ENCODE data around the gene C1orf94. TPM values are rescaled to one million over a fixed set of nuclear protein-coding genes. Genes with fewer than 3 reads are reported as not detected.

C1orf94 gene
- total and polyA plus RNA-seq, 2 donors from 2014 or later, result not detected

GRCh38 chr1:34164771-34165391 lies 11.8 kb upstream of the C1orf94 start, which contains the start of gene CSMD2:
Gene CSMD2, minus strand, starts transcription at chr1:34165230. Its CDS starts 133 bp downstream, at chr1:34165097.
- H3K9me3 ChIP-seq (ENCODE audit: control insufficient read depth in 2 of 3, insufficient read depth in 1 of 3, low read length in 3 of 3), result no peaks in the 10 kb centered on the region
- H3K4me1 ChIP-seq (ENCODE audit: control insufficient read depth in 2 of 3, insufficient read depth in 2 of 3, low read depth in 1 of 3, low read length in 3 of 3), result peaks cover 0 to 11% (median 0%) of the 10 kb centered on the region in 3 donors
- H3K36me3 ChIP-seq (ENCODE audit: control insufficient read depth in 2 of 3, insufficient read depth in 3 of 3, low read length in 3 of 3), result no peaks in the 10 kb centered on the region
- peak within 1 kb of the TSS in 1 of 3 donors; percentile 54 for H3K4me3 ChIP-seq (ENCODE audit: low read length in 3 of 3)
- intact Hi-C loops (cut with DNase I), result no loop called here
- DNase-seq (peak; percentile 54 to 80 (median 69)), FAIRE-seq (no peak)
- H3K9ac ChIP-seq (ENCODE audit: low read length in 3 of 3), result no peak within 1 kb of the TSS
- no peak within 1 kb of the TSS for H3K27ac ChIP-seq (ENCODE audit: low read depth in 2 of 2, low read length in 2 of 2)
- peaks cover 49% of the 10 kb centered on the region for H3K27me3 ChIP-seq (ENCODE audit: control insufficient read depth, insufficient read depth, low read length)
- no peak for TF ChIP-seq CTCF (IDR thresholded peaks at IDR 0.05; ENCODE audit: borderline replicate concordance, extremely low read depth, insufficient read depth)

- intact Hi-C loops (cut with DNase I), result no loop called here
Measured at GRCh38 chr1:34165422-34165921, 11.2 kb upstream of the C1orf94 start.

GRCh38 chr1:34166191-34166624 lies 10.5 kb upstream of the C1orf94 start:
- H3K9ac ChIP-seq (ENCODE audit: low read length in 3 of 3), result no peak overlapping the region
- TF ChIP-seq CTCF (IDR thresholded peaks at IDR 0.05; ENCODE audit: borderline replicate concordance, extremely low read depth, insufficient read depth), result no peak
- H3K4me1 ChIP-seq (ENCODE audit: control insufficient read depth in 2 of 3, insufficient read depth in 2 of 3, low read depth in 1 of 3, low read length in 3 of 3), result peaks cover 0 to 11% (median 0%) of the 10 kb centered on the region in 3 donors
- FAIRE-seq (no peak), DNase-seq (peak in 2 of 5 donors; percentile 3 to 48)
- intact Hi-C loops (cut with DNase I), result no loop called here
- H3K27ac ChIP-seq (ENCODE audit: low read depth in 2 of 2, low read length in 2 of 2), result no peak overlapping the region
- H3K36me3 ChIP-seq (ENCODE audit: control insufficient read depth in 2 of 3, insufficient read depth in 3 of 3, low read length in 3 of 3), result no peaks in the 10 kb centered on the region
- no peak overlapping the region for H3K4me3 ChIP-seq (ENCODE audit: low read length in 3 of 3)
- no peaks in the 10 kb centered on the region for H3K9me3 ChIP-seq (ENCODE audit: control insufficient read depth in 2 of 3, insufficient read depth in 1 of 3, low read length in 3 of 3)
- H3K27me3 ChIP-seq (ENCODE audit: control insufficient read depth, insufficient read depth, low read length), result peaks cover 52% of the 10 kb centered on the region

More at GRCh38 chr1:34165422-34165921, 11.2 kb upstream of the C1orf94 start:
- H3K27ac ChIP-seq (ENCODE audit: low read depth in 2 of 2, low read length in 2 of 2), result no peak overlapping the region
- no peak for TF ChIP-seq CTCF (IDR thresholded peaks at IDR 0.05; ENCODE audit: borderline replicate concordance, extremely low read depth, insufficient read depth)
- peak overlapping the region in 1 of 3 donors; percentile 17 for H3K4me3 ChIP-seq (ENCODE audit: low read length in 3 of 3)
- H3K9me3 ChIP-seq (ENCODE audit: control insufficient read depth in 2 of 3, insufficient read depth in 1 of 3, low read length in 3 of 3), result no peaks in the 10 kb centered on the region
- H3K4me1 ChIP-seq (ENCODE audit: control insufficient read depth in 2 of 3, insufficient read depth in 2 of 3, low read depth in 1 of 3, low read length in 3 of 3), result peaks cover 0 to 11% (median 0%) of the 10 kb centered on the region in 3 donors
- peaks cover 49% of the 10 kb centered on the region for H3K27me3 ChIP-seq (ENCODE audit: control insufficient read depth, insufficient read depth, low read length)
- DNase-seq (peak in 1 of 5 donors; percentile 7), FAIRE-seq (no peak)
- no peaks in the 10 kb centered on the region for H3K36me3 ChIP-seq (ENCODE audit: control insufficient read depth in 2 of 3, insufficient read depth in 3 of 3, low read length in 3 of 3)
- no peak overlapping the region for H3K9ac ChIP-seq (ENCODE audit: low read length in 3 of 3)
